GM18511 (cell line): ENCODE results near the gene SERTM1.

Source experiments
- ATAC-seq: cut with Tn5 transposase; IDR thresholded peaks from one replicate; pipeline ENCODE4 v1.9.1; 2021; ENCODE audit warnings: mild to moderate bottlenecking, moderate library complexity; ENCODE audit not compliant: unreplicated experiment

The SERTM1 gene

GRCh38 chr13:36709136-36709890, 35.5 kb downstream of the SERTM1 start:
- ATAC-seq: no peak

- ATAC-seq: no peak
Observed at GRCh38 chr13:36710396-36710795, 36.6 kb downstream of the SERTM1 start.

GRCh38 chr13:36712290-36712689, 38.5 kb downstream of the SERTM1 start:
- ATAC-seq: no peak

- no peak for ATAC-seq
Observed at GRCh38 chr13:36712770-36713169, 39.0 kb downstream of the SERTM1 start.

GRCh38 chr13:36713887-36714286, 40.1 kb downstream of the SERTM1 start:
- no peak for ATAC-seq

GRCh38 chr13:36715841-36716240, 42.0 kb downstream of the SERTM1 start:
- ATAC-seq: no peak

GRCh38 chr13:36717017-36717416, 43.2 kb downstream of the SERTM1 start:
- ATAC-seq: no peak

GRCh38 chr13:36717966-36718545, 44.2 kb downstream of the SERTM1 start:
- ATAC-seq: no peak

GRCh38 chr13:36718686-36719085, 44.9 kb downstream of the SERTM1 start:
- ATAC-seq: no peak

GRCh38 chr13:36724141-36724540, 50.3 kb downstream of the SERTM1 start:
- ATAC-seq: no peak

- no peak for ATAC-seq
Observed at GRCh38 chr13:36725936-36726335, 52.1 kb downstream of the SERTM1 start.

GRCh38 chr13:36728006-36728405, 54.2 kb downstream of the SERTM1 start:
- ATAC-seq: no peak

- no peak for ATAC-seq
Observed at GRCh38 chr13:36736119-36736726, 62.4 kb downstream of the SERTM1 start.

GRCh38 chr13:36737524-36738083, 63.8 kb downstream of the SERTM1 start:
- ATAC-seq: no peak

GRCh38 chr13:36745436-36745835, 71.6 kb downstream of the SERTM1 start:
- no peak for ATAC-seq

- ATAC-seq: no peak
Observed at GRCh38 chr13:36746051-36746450, 72.2 kb downstream of the SERTM1 start.
